HCT116 (cell line): ENCODE data around the gene TPGS1. TPM values are rescaled to one million over a fixed set of nuclear protein-coding genes. Genes with fewer than 3 reads are reported as not detected.

Experiments used
- ATAC-seq: fragments of 200-7000 bp; cut with Tn5 transposase; 2 replicates; pipeline ENCODE4 v1.9.1; 2020; ENCODE audit warnings: mild to moderate bottlenecking, moderate library complexity
- BruUV-seq: library from RNA; stranded (reverse); fragments of 400-500 nt; replicated peaks from 2 replicates; lab custom pipeline; 2021; lab: Mats Ljungman, UMichigan
- CTCF ChIA-PET: fragments of 300-600 bp; sonication (Branson Sonifier 250); formaldehyde crosslinking; loops from one replicate; lab custom pipeline; 2021; ENCODE audit warnings: antibody characterized with exemption; lab: Charles Lee
- POLR2A ChIA-PET: fragments of 300-600, 350-600 bp; sonication (Branson Sonifier 250); formaldehyde crosslinking; loops from one replicate; lab custom pipeline; 2021; ENCODE audit warnings: antibody characterized with exemption; lab: Charles Lee
- RAD21 ChIA-PET, 2 experiments: fragments of 300-600 bp; sonication (Branson Sonifier 250); formaldehyde crosslinking; loops; one replicate each; lab custom pipeline; 2023; ENCODE audit warnings: low total read pairs in 2 of 2; ENCODE audit not compliant: uncharacterized antibody in 2 of 2, unreplicated experiment in 2 of 2, low non-redundant PET in 1 of 2; lab: Charles Lee
- DNase-seq: peaks from one replicate; pipeline ENCODE4 v3.0.0-alpha.2; 2010; ENCODE audit warnings: low read depth, low spot score
- H2AFZ ChIP-seq: fragments of 200-600 bp; shearing (Covaris generic), sonication (generic); 2 replicates; pipeline ENCODE4 v1.6.1; 2017; ENCODE audit warnings: low read depth, mixed run types, mixed read lengths, antibody characterized with exemption, low read length; ENCODE audit not compliant: poor library complexity, severe bottlenecking
- H3K27ac ChIP-seq: 2 replicates; pipeline ENCODE4 v1.5.1; 2012; ENCODE audit warnings: low read depth, low read length
- H3K27me3 ChIP-seq: fragments of 200-600 bp; sonication (generic); 2 replicates; pipeline ENCODE4 v1.6.1; 2016; ENCODE audit warnings: mixed run types, low read length, mixed read lengths; ENCODE audit not compliant: insufficient read depth
- H3K36me3 ChIP-seq, 2 experiments: fragments of 200-500 bp in 1 of 2; fragments of 200-600 bp in 1 of 2; sonication (Bioruptor generic) in 1 of 2; sonication (generic) in 1 of 2; 2 replicates each; pipeline versions ENCODE4 v1.5.1 to v1.6.1; 2014 to 2016; ENCODE audit warnings: low read length in 2 of 2, inconsistent platforms in 1 of 2, mixed read lengths in 1 of 2, mixed run types in 1 of 2; ENCODE audit not compliant: insufficient read depth in 2 of 2, control insufficient read depth in 1 of 2
- H3K4me1 ChIP-seq, 2 experiments: fragments of 200-600 bp in 1 of 2; sonication (generic) in 1 of 2; 2 replicates each; pipeline versions ENCODE4 v1.5.1 to v1.6.1; 2012 to 2017; ENCODE audit warnings: low read length in 2 of 2, inconsistent platforms in 1 of 2, mild to moderate bottlenecking in 1 of 2, mixed read lengths in 1 of 2, mixed run types in 1 of 2, moderate library complexity in 1 of 2; ENCODE audit not compliant: insufficient read depth in 2 of 2, control insufficient read depth in 1 of 2
- H3K4me2 ChIP-seq: fragments of 200-600 bp; sonication (generic); 2 replicates; pipeline ENCODE4 v1.6.1; 2017; ENCODE audit warnings: mixed run types, low read length, mixed read lengths
- H3K4me3 ChIP-seq, 2 experiments: fragments of 200-600 bp in 1 of 2; sonication (generic) in 1 of 2; replicated peaks in 1 of 2; 2 replicates each; pipeline ENCODE4 v1.5.1; 2011 to 2016; ENCODE audit warnings: low read length in 2 of 2, control low read depth in 1 of 2, low read depth in 1 of 2, mild to moderate bottlenecking in 1 of 2, mixed read lengths in 1 of 2, mixed run types in 1 of 2
- H3K79me2 ChIP-seq: fragments of 200-600 bp; sonication (generic); 2 replicates; pipeline ENCODE4 v1.6.1; 2017; ENCODE audit warnings: mild to moderate bottlenecking, mixed run types, low read length, moderate library complexity, mixed read lengths; ENCODE audit not compliant: insufficient read depth
- H3K9ac ChIP-seq: fragments of 200-600 bp; sonication (generic); 2 replicates; pipeline ENCODE4 v1.6.1; 2016; ENCODE audit warnings: low read length, mixed read lengths
- H3K9me2 ChIP-seq: fragments of 200-600 bp; sonication (generic), shearing (Covaris generic); 2 replicates; pipeline ENCODE4 v1.6.1; 2017; ENCODE audit warnings: mixed run types, mild to moderate bottlenecking, moderate library complexity; ENCODE audit not compliant: insufficient read depth
- H3K9me3 ChIP-seq, 2 experiments: fragments of 200-500 bp in 1 of 2; fragments of 200-600 bp in 1 of 2; sonication (Bioruptor generic) in 1 of 2; sonication (generic) in 1 of 2; 2 replicates each; pipeline ENCODE4 v1.6.1; 2014 to 2017; ENCODE audit warnings: low read length in 2 of 2, mixed read lengths in 2 of 2, inconsistent platforms in 1 of 2, low read depth in 1 of 2, mild to moderate bottlenecking in 1 of 2, mixed run types in 1 of 2, moderate library complexity in 1 of 2; ENCODE audit not compliant: control insufficient read depth in 1 of 2, insufficient read depth in 1 of 2
- H4K20me1 ChIP-seq: fragments of 200-600 bp; sonication (generic), shearing (Covaris generic); 2 replicates; pipeline ENCODE4 v1.6.1; 2017; ENCODE audit warnings: mixed run types, mild to moderate bottlenecking, moderate library complexity; ENCODE audit not compliant: insufficient read depth
- CBX3 ChIP-seq: IDR thresholded peaks from 2 replicates; pipeline ENCODE4 v1.6.1; 2012; ENCODE audit warnings: low read depth
- EGR1 ChIP-seq: IDR thresholded peaks from 2 replicates; pipeline ENCODE4 v1.6.1; 2012; ENCODE audit warnings: low read depth
- ELF1 ChIP-seq: IDR thresholded peaks from 2 replicates; pipeline ENCODE4 v1.6.1; 2012; ENCODE audit warnings: low read depth, borderline replicate concordance
- EZH2 ChIP-seq: fragments of 200-600 bp; sonication (generic); IDR thresholded peaks from 2 replicates; pipeline ENCODE4 v1.6.1; 2017; ENCODE audit warnings: antibody characterized with exemption, mixed run types
- EZH2phosphoT487 ChIP-seq: fragments of 200-600 bp; IDR thresholded peaks from 2 replicates; pipeline ENCODE4 v1.6.1; 2018; ENCODE audit warnings: antibody characterized with exemption, borderline replicate concordance
- POLR2A ChIP-seq: IDR thresholded peaks from 2 replicates; pipeline ENCODE4 v1.7.0; 2011; ENCODE audit warnings: borderline replicate concordance; ENCODE audit not compliant: insufficient read depth, insufficient read length; ENCODE audit errors: extremely low read depth
- RAD21 ChIP-seq: IDR thresholded peaks from 2 replicates; pipeline ENCODE4 v1.6.1; 2012; ENCODE audit warnings: low read depth, mild to moderate bottlenecking
- SIN3A ChIP-seq: IDR thresholded peaks from 2 replicates; pipeline ENCODE4 v1.6.1; 2012; ENCODE audit warnings: low read depth
- SP1 ChIP-seq: IDR thresholded peaks from 2 replicates; pipeline ENCODE4 v1.6.1; 2012; ENCODE audit warnings: low read depth
- SRF ChIP-seq: IDR thresholded peaks from 2 replicates; pipeline ENCODE4 v1.6.1; 2012; ENCODE audit warnings: low read depth
- YY1 ChIP-seq: IDR thresholded peaks from 2 replicates; pipeline ENCODE4 v1.6.1; 2011; ENCODE audit warnings: low read length, low read depth, moderate library complexity, mild to moderate bottlenecking; ENCODE audit not compliant: insufficient replicate concordance; ENCODE audit errors: extremely low read depth
- ZFX ChIP-seq: fragments of 450-650 bp; IDR thresholded peaks from 2 replicates; pipeline ENCODE4 v1.6.1; 2017
- ZNF274 ChIP-seq: fragments of 200-500 bp; sonication (Bioruptor generic); IDR thresholded peaks from 2 replicates; pipeline ENCODE4 v1.6.1; 2014; ENCODE audit warnings: mild to moderate bottlenecking, low read depth, low read length, inconsistent platforms
- intact Hi-C: fragments of 100-400 bp; cut with micrococcal nuclease; formaldehyde crosslinking; loops from 2 replicates; pipeline ENCODE4 v1.10.0; 2022
- total RNA-seq: library from RNA; stranded (reverse); gene quantifications from one replicate; pipeline ENCODE4 v1.2.1, GENCODE V29; 2021; ENCODE audit not compliant: unreplicated experiment
- TF ChIP-seq, protein P1 (sequence below): IDR thresholded peaks from 2 replicates; pipeline ENCODE4 v1.6.1; 2012
- TF ChIP-seq, protein P2 (sequence below): IDR thresholded peaks from 2 replicates; pipeline ENCODE4 v1.6.1; 2012
- TF ChIP-seq, protein P3 (sequence below), 3 experiments: fragments of 200-600 bp in 1 of 3; sonication (generic) in 1 of 3; IDR thresholded peaks in 2 of 3; conservative IDR thresholded peaks in 1 of 3; 2 replicates each; pipeline ENCODE4 v1.5.1; 2012 to 2017; ENCODE audit warnings: low read depth in 2 of 3, low read length in 2 of 3, antibody characterized with exemption in 1 of 3, borderline replicate concordance in 1 of 3, control low read depth in 1 of 3, mild to moderate bottlenecking in 1 of 3, mixed read lengths in 1 of 3, mixed run types in 1 of 3, moderate library complexity in 1 of 3; ENCODE audit not compliant: insufficient read depth in 1 of 3

Gene TPGS1
- total RNA-seq, 1 experiment from 2014 or later, result 19.1 TPM

DNA sequence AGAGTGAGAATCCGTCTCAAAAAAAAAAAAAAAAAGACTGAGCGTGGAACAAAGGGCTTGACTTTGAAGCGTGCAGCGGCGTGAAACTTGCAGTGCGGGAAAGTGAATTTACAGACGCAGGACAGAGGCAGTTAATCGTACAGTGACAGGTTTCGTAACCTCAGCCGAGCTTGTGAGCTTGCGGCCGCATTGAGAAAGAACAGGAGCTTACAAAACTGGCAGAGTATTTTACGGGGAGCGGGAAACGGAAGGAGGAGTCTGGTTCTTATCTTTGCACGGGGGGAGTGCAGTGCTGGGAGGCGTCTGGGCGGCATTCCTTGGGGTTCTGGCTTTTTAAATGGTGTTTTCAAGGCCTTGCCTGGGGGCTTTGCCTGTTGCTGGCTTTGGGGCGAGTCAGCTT, 59.1 kb downstream of the TPGS1 start:
- no peaks in the 10 kb centered on the region for H3K79me2 ChIP-seq
- ChIA-PET CTCF (no interaction called here), POLR2A (interaction anchor here (2.1 kb wide), 1 partner anchor 10 kb away, joined by 6 read pairs; no protein-coding TSS in a partner anchor)
- H2AFZ ChIP-seq, result no peak overlapping the region
- H3K27ac ChIP-seq, result no peak overlapping the region
- no peak overlapping the region for H3K4me3 ChIP-seq
- intact Hi-C loops, result no loop called here
- no TSS peak for BruUV-seq
- no peaks in the 10 kb centered on the region for H4K20me1 ChIP-seq
- no peak overlapping the region for H3K9ac ChIP-seq
- no peaks in the 10 kb centered on the region for H3K27me3 ChIP-seq
- H3K9me2 ChIP-seq, result no peaks in the 10 kb centered on the region
- TF ChIP-seq POLR2A (no peak), ZFX (no peak), SP1 (no peak)
- TF ChIP-seq, all 23 proteins: peak for 0
- Histone ChIP-seq H3K4me2 (no peak overlapping the region), H3K9me3 (no peaks in the 10 kb centered on the region), H3K36me3 (peaks cover 0 to 3% of the 10 kb centered on the region in 2 experiments; a peak in 1 of 4 replicates), H3K4me1 (peaks cover 2 to 12% of the 10 kb centered on the region in 2 experiments; a peak in 2 of 4 replicates)
- RAD21 ChIA-PET, result no interaction called here
- DNase-seq (no peak), ATAC-seq (no peak)

DNA sequence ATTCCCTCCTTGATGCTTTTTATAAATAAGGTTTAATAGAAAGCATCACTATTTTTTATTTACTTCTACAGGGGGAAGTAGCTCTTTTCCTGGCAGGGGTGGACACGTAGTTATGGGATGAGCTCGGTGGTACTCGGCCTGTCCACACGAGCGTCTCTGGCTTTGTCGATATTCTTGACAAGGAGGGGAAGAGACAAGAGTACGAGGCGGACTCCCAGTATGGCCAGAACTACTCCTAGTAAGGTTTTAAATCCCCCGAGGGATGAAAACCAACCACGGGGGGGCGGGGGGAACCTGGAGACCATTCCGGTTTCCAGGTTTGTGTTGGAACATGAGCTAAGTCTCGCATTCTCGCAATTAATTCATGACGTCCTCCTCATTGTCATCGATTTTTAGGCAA, 59.5 kb downstream of the TPGS1 start:
- Histone ChIP-seq H3K4me1 (peaks cover 2 to 17% of the 10 kb centered on the region in 2 experiments; a peak in 2 of 4 replicates), H3K79me2 (no peaks in the 10 kb centered on the region), H3K4me3 (no peak overlapping the region), H3K36me3 (peaks cover 0 to 3% of the 10 kb centered on the region in 2 experiments; a peak in 1 of 4 replicates), H3K9me3 (no peaks in the 10 kb centered on the region), H2AFZ (no peak overlapping the region), H3K9ac (no peak overlapping the region), H3K9me2 (no peaks in the 10 kb centered on the region), H3K27ac (no peak overlapping the region), H3K4me2 (no peak overlapping the region), H3K27me3 (no peaks in the 10 kb centered on the region), H4K20me1 (no peaks in the 10 kb centered on the region)
- DNase-seq (no peak), ATAC-seq (no peak)
- BruUV-seq, result no TSS peak
- ChIA-PET CTCF (no interaction called here), POLR2A (interaction anchor here (2.1 kb wide), 1 partner anchor 11 kb away, joined by 6 read pairs; no protein-coding TSS in a partner anchor), RAD21 (no interaction called here)
- intact Hi-C loops, result no loop called here
- TF ChIP-seq SRF (no peak), EZH2 (no peak), YY1 (no peak), RAD21 (no peak), POLR2A (no peak), EZH2phosphoT487 (no peak), CBX3 (no peak), EGR1 (no peak), ELF1 (no peak), SIN3A (no peak), ZNF274 (no peak), ZFX (no peak)
- TF ChIP-seq, protein P1, sequence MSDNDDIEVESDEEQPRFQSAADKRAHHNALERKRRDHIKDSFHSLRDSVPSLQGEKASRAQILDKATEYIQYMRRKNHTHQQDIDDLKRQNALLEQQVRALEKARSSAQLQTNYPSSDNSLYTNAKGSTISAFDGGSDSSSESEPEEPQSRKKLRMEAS, result no peak
- TF ChIP-seq, protein P2, sequence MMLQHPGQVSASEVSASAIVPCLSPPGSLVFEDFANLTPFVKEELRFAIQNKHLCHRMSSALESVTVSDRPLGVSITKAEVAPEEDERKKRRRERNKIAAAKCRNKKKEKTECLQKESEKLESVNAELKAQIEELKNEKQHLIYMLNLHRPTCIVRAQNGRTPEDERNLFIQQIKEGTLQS, result no peak
- TF ChIP-seq, protein P3, sequence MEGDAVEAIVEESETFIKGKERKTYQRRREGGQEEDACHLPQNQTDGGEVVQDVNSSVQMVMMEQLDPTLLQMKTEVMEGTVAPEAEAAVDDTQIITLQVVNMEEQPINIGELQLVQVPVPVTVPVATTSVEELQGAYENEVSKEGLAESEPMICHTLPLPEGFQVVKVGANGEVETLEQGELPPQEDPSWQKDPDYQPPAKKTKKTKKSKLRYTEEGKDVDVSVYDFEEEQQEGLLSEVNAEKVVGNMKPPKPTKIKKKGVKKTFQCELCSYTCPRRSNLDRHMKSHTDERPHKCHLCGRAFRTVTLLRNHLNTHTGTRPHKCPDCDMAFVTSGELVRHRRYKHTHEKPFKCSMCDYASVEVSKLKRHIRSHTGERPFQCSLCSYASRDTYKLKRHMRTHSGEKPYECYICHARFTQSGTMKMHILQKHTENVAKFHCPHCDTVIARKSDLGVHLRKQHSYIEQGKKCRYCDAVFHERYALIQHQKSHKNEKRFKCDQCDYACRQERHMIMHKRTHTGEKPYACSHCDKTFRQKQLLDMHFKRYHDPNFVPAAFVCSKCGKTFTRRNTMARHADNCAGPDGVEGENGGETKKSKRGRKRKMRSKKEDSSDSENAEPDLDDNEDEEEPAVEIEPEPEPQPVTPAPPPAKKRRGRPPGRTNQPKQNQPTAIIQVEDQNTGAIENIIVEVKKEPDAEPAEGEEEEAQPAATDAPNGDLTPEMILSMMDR (IDR thresholded peaks at IDR 0.05 in 2 of 3, conservative IDR thresholded peaks at IDR 0.05 in 1 of 3; ENCODE audit: borderline replicate concordance in 1 of 3, insufficient read depth in 1 of 3, low read depth in 2 of 3, low read length in 2 of 3), result no peak
